ENCODE results near the gene LZTR1.

The LZTR1 gene

DNA sequence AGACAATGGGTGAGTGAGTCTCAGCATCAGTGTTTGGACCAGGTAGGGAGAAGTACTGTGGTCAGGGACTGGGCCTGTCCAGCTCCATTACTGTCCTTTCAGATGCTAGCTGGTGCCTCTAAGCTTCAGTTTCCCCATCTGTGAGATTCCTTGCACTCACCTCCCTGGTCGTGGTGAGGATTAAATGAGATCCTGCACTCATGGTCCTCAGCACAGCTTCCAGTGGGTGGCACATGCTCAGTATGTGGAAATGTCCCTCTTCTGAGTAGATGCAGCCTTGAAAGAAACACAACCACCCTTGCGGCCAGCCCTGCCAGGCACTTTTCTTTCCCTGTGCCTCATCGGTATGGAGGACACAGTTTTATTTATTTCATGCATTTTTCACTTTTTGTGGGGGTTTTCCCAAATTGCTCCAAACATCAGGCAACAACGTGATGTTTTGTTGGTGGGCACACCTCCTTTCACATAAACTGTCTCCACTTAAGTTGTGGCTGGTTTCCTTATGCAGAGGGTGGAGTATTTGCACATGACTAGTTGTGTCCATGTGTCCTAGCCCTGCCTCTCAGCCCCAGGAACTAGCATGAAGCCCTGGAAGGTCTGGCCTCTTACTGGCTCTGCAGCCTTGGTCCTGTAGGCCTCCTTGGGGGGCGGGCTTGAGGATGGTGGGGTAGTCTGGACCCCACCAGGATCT lies 1.1 kb downstream of the LZTR1 start:
- DNase-seq: no peak

DNA sequence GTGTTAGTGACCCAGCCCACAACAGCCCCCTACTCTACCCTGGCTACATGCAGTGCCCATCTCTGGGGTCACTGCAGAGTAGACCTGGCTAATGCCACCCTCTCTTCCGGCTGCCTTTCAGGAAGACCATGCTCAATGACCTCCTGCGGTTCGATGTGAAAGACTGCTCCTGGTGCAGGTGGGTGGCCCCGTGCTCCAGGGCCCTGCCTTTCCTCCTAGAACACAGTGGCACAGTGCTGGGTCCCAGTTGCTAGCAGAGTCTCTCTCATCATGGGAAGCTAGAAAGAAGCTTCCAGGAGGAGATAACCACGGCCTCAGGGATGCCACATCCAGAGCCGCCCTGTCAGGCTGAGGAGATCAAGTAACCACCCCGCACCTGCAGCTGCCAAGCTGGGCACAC lies 3.6 kb downstream of the LZTR1 start:
- DNase-seq: no peak

DNA sequence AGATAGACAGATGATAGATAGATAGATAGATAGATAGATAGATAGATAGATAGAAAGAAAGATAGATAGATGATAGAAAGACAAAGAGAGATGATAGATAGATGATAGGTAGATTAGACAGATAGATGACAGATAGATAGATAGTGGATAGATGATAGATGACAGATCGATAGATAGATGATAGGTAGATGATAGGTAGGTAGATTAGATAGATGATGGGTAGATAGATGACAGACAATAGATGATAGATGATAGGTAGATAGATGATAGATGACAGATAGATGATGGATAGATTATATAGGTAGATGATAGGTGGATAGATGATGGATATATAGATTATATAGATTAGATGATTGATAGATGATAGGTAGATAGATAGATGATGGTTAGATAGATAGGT lies 4.3 kb downstream of the LZTR1 start:
- no peak for DNase-seq

DNA sequence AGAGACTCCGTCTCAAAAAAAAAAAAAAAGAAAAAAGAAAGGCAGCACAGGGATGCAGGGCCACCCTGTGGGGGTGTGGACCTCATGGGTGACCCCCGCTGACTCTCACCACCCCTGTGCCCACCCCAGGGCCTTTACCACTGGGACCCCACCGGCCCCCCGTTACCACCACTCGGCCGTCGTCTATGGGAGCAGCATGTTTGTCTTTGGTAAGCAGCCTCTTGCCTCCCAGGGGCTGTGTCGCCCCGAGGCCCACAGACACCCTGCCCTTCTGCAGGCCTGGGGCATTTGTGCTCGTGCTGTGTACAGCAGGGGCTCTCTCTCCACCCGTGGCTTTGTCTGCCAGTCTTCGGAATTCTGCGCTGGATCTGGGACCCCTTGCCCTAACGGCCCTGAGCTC lies 5.3 kb downstream of the LZTR1 start:
- no peak for DNase-seq

DNA sequence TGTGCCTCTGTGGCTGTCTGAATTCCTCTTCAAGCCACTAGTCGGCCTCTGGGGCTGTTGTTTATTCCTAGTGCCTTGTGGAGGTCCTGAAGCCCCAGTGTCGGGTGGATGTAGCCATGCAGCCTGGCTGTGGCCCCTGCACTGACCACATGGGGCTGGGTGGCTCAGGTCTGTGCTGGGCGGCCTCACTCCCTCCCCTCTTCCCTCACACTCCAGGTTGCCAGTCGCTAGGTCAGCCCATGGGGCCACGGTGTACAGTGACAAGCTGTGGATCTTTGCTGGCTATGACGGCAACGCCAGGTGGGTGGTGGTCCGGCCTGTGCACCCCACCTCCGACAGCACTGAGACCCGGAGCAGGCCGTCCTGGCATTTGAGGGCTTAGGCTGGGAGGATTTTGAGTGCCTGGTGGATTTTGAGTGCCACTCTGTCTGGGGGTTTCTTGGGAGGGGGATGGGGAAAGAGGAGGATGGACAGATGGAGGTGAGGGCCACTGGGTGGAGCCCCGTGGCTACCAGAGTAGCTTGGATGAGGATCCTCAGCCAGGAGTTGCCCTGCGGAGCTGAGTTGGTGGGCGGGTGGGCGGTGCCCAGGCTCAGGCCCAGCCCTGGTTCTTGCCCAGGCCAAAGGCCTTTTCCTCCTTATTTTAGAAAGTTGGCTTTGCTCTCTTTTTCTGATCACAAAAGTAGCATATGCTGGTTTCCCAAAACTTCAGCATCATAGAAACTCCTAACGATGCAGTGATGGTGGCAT lies 6.7 kb downstream of the LZTR1 start:
- no peak for DNase-seq

DNA sequence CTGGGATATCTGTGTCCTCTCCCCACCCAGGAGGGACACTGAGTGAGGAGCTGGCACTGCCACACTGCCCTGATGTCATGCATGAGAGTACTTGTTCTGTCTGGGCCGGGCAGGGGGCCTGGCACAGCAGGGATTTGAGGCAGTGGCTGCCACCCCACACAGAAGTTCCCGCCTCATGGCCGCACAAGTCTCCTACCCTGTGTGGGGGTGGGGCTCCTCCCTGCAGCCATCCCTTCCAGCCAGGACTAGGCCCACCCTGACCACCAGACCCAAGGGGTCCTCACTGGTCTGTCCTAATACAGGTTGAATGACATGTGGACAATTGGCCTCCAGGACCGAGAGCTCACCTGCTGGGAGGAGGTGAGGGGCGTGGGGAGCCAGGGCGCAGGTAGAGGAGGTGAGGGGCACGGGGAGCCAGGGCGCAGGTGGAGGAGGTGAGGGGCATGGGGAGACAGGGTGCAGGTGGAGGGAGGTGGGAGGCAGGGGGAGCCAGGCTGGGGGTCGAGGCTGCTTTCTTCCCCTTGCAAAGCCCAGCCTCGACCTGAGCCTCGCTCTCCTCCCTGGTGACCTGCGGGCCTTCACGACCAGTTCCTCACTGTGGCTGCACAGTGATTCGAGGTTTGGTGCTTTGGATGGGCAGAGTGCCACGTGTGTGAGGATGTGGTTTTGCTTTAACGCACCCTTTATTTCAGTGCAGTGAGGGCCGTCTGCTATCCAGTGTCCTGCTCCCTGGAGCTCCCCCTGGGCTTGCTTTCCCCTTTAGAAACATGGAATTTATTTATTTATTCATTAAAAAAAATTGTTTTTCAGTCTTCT lies 7.4 kb downstream of the LZTR1 start:
- no peak for DNase-seq

DNA sequence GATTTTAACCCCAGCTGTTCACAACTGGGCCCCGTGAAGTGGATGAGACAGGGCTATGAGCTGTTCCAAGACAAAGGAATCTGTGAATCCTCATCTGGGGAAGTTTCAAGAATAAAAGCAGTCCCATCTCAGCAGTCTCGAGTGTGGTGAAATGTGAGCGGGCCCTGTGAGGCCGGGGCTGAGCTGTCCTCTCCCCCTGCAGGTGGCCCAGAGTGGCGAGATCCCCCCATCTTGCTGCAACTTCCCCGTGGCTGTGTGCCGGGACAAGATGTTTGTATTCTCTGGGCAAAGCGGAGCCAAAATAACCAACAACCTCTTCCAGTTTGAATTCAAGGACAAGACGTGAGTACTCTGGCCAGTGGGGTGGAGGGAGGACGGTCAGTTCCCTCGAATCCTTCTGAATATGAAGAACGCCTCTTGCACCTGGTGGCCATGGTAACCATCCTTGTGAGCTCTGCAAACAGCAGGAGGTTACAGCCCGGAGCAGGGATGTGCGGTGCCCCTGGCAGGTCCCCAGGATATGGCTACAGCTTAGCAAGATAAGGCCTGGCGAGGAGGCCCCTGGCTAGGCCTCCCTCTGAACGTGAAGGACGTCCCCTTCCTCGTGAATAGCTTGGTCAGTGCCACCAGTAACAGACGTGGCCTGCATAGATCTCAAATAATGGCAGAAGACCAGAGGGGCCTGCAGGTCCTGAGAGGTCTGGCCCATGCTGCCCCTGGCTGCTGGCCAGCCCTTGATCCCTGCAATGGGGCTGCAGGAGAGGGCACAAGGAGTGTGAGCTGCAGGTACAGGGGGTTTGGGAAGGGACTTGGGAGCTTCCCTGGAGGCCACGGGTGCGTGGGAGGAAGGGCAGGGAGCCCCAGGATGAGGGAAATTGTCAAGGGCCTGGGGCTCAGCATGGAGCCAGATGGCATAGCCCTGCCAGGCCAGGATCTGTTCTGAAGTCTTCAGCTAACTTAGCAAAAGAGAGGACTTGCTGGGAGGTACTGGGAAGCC lies 8.4 kb downstream of the LZTR1 start:
- no peak for DNase-seq

DNA sequence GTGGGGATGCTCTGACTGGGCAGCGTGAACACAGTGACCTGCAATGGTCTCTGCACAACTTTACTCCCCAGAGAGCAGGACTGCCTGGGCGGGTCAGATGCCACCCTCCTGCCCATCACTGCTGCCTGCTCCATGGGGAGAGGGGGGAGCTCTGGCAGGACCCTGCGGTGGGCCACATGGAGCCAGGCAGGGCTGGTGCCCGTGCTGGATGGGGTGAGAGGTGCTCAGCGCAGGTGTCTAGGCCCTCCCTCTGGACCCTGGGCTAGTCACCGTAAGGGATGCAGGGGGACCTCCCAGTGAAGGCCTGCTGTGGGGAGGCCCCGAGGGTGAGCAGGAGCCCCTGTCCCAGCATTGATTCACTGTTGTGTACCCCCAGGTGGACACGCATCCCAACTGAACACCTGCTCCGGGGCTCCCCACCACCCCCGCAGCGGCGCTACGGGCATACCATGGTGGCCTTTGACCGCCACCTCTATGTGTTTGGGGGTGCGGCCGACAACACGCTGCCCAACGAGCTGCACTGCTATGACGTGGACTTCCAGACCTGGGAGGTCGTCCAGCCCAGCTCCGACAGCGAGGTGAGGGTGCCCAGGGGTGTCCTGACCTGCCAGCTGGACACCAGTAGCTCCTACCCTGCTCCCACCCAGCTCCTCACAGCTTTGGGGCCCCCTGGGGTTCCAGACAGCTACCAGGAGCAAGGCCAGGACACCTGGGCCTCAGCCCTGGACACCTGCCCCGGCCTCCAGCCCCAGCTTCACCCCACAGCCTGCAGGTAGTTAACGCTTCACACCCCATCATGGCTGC lies 9.4 kb downstream of the LZTR1 start:
- DNase-seq: no peak

DNA sequence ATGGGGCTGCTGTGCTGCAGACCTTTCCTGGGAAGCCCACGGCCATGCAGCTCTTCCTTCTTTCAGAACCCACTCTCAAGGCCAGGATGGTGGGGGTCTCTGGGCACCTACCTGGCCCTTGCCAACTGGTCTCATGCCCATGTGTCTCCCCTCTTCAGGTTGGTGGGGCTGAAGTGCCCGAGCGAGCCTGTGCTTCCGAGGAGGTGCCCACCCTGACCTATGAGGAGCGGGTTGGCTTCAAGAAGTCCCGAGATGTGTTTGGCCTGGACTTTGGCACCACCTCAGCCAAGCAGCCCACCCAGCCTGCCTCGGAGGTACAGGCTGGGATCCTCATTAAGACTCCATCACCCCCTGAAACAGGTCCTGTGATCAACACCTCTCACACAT lies 10.0 kb downstream of the LZTR1 start:
- DNase-seq: no peak

DNA sequence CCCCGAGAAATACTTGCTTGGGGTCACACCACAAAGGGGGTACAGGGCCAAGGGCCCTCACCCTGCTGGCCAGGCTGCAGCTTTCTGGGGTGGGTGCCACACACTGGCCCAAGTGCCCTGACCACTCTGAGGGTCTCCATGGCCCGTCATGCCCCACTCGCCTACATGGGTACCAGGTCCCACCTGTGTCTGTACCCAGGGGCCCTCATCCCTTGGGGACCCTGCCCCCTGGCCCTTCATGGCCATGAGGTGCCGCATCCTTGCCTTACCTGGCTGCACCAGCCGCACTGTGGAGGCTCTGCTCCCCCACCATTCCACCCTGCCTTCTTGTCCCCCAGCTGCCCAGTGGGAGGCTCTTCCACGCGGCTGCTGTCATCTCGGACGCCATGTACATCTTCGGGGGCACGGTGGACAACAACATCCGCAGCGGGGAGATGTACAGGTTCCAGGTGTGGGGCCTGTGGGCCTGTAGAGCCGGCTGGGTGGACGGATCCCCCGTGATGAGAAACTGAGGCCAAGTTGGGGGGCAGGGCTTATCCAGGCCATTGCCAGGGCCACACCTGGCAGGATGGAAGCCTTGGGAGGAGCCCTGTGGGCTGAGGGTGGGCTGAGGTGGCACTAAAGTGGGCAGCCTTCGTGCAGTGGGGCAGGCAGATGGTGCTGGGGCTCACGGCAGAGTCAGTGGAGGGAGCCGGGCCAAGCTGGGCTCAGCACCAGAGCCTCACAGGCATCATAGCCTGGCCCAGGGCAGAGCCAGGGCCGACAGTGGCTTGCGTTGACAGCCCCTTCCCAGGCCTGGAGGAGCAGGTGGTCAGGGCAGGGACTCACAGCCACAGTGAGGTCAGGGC lies 10.6 kb downstream of the LZTR1 start:
- DNase-seq: no peak

DNA sequence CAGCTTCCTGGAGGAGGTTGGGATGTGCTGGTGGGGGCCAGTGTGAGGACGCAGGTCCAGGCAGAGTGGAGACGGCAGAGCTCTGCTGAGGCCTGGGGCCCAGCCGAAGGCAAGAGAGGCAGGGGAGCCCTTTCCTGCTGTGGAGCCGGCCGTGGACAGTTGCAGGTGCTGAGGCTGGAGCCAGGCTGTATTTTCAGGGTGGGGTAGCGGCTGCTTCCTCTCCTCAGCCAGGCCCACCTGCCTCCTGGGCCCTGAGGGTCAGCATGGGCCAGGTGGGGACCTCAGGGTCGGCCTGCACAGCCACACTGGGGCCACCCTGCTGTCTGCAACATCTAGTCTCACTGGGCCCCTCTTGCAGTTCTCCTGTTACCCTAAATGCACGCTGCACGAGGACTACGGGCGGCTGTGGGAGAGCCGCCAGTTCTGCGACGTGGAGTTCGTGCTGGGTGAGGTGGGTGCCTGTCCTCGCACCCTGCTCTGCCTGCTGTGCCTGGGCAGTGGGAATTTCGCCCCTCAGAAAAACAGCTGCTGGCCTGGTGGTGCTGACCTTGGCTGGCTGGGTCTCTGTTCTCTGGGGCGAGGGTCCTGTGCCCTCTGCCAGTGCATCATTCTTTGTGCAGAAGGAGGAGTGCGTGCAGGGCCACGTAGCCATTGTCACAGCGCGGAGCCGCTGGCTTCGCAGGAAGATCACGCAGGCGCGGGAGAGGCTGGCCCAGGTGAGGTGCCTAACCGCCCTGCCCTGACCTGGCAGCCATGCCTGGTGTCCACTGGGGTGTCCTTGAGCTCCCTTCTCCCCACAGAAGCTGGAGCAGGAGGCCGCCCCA lies 11.4 kb downstream of the LZTR1 start:
- DNase-seq: no peak

DNA sequence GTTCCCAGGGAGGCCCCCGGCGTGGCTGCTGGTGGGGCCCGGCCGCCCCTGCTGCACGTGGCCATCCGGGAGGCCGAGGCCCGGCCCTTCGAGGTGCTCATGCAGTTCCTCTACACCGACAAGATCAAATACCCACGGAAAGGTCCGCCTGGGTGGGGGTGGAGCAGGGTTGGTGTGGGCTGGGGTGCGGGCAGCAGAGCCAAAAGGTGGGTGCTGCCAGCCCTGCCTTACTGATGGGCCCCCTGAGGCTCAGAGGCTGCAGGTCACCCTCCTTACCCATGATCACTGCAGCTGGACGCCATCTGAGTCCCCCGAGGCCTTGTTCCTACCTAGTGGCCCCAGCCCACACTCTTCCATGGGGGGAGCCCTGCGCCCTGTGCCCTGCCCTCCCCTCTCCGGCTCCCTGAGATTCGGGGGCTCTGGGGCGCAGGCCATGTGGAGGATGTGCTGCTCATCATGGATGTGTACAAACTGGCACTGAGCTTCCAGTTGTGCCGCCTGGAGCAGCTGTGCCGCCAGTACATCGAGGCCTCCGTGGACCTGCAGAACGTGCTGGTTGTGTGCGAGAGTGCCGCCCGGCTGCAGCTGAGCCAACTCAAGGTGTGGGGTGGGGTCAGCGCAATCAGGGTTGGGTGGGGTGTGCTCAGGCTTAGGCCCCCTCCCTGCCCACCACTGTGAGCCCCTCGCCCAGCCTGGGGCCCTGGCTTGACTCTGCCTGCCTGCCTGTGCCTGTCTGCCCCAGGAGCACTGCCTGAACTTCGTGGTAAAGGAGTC lies 12.2 kb downstream of the LZTR1 start:
- no peak for DNase-seq

DNA sequence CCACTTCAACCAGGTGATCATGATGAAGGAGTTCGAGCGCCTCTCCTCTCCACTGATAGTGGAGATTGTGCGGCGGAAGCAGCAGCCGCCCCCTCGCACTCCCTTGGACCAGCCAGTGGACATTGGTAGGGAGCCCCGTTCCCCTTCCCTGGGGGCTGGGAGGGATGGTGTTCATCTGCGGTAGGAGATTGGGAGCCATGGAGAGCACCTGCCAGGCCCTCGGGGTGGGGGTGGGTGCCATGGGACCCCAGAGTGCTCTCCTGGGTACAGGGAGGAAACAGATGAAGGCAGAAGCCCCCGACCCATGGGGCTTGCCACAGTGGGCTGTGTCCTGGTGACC lies 12.8 kb downstream of the LZTR1 start:
- DNase-seq: no peak

DNA sequence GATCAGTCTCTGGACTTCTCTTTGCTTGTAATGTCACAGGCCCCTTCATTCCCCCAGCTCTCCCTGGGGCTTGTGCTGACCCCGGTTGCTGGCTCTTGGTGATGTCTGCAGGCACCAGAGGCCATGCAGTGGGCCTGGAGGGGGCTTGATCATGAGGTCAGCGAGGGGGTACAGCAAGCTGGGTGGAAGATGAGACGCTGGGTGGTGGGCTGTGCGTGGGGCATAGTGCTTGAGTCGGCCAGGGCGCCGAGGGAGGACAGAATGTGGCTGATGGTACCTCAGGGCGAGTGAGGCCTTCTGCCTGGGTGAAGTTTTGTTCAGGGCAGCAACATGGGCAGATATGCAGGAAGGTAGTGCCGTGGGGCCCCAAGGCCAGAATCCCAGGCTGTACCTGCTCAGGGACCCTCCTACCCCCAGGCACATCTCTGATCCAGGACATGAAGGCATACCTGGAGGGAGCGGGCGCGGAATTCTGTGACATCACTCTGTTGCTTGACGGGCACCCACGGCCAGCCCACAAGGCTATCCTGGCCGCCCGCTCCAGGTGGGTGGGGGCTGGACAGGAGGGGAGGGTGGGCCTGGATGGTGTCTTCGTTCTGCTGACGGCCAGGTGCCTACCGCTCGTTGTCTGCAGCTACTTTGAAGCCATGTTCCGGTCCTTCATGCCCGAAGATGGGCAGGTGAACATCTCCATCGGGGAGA lies 13.4 kb downstream of the LZTR1 start:
- no peak for DNase-seq

DNA sequence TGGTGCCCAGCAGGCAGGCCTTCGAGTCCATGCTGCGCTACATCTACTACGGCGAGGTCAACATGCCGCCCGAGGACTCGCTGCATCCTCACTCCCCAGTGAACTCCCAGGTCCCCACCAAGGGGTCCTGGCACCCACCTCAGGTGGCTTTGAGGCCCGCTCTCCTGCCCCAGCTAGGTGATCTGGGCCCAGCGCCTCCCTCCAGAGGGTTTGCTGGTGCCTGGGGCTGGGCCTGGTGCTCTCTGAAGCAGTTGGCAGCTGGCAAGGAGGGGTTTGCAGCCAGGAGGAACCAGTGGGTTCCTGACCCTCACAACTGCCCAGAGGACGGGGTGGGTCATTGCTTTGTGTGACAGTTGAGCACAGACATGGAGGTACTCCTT lies 13.9 kb downstream of the LZTR1 start:
- DNase-seq: no peak

DNA sequence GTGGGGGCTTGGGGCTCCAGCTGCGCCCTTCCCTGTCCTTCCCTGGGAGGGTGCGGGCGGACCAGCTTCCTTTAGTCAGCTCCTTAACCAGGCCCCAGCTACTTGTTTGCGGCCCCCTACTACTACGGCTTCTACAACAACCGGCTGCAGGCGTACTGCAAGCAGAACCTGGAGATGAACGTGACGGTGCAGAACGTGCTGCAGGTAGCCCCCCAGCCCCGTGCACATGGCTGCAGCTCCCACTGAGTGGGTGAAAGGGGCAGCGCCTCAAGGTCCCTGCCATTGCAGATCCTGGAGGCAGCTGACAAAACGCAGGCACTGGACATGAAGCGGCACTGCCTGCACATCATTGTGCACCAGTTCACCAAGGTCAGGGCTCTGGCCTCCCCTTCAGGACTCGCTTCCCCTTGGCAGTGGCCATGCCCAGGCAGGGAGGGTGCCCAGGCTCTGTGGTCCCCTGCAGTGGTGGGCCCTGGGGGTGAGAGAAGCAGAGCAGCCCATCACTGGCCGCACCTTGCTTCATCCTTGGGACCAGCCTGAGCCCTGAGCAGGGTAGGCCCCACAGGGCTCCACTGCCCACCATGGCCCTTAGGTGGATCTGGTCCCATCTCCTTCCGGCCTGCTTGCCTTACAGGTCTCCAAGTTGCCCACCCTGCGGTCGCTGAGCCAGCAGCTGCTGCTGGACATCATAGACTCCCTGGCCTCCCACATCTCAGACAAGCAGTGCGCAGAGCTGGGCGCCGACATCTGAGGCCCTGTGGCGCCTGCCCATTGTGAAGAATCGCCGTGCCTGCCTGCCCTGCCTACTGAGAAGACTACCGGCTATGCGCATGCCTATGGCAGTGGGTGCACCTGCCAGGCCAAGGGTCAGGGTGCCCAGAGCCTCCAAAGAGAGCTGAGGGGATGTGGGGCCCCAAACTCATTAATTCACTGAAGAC lies 14.8 kb downstream of the LZTR1 start:
- no peak for DNase-seq

DNA sequence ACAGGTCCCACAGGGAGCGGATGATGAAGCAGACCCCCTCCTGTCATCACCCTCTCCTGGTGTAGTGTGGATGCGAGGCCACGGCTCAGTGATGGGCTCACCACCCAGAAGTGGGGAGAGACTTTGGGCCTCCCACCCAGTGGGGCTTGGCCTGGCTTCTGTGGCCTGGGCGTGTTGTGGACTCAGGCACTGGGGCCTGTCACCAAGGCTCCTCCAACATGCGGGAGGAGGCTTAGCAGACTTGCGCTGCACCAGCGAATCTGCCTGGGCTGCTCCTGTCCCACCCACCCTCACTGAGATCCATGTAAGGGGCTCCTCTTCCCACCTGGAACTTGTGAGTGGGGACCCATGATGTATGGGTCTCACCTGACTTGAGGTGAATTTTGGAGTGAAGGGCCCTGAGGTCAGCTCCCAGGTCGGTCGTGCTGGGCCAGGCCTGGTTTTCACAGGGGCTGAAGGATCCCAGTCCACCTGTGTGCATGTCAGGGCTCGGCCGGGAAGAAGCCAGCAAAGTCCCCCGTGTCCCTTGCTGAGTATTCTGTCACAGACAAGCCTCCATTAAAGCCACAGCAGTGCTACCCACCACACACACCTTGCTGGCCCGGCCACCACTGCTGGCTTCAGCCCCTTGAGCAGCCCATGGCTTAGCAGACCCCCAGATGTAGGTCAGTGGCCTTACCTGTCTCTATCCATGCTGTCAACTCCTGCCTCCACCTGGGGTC lies 15.6 kb downstream of the LZTR1 start:
- no peak for DNase-seq
